ENCODE measurements around the gene MRGPRX2.

MRGPRX2 gene

GRCh38 chr11:19101796-19102520 lies 41.4 kb upstream of the MRGPRX2 start:
- TF ChIP-seq FOXP2 (optimal IDR thresholded peaks at IDR 0.05; ENCODE audit: borderline replicate concordance, extremely low read depth, extremely low read length, insufficient read depth) (no peak), SIN3A (IDR thresholded peaks at IDR 0.05; ENCODE audit: borderline replicate concordance, insufficient read depth, low read length) (no peak), POLR2AphosphoS5 (IDR thresholded peaks at IDR 0.05; ENCODE audit: low read depth, low read length) (no peak), TAF1 (IDR thresholded peaks at IDR 0.05; ENCODE audit: borderline replicate concordance, insufficient read depth, low read length) (no peak), REST (IDR thresholded peaks at IDR 0.05; ENCODE audit: insufficient read depth in 1 of 2, low read depth in 2 of 2, low read length in 2 of 2) (no peak)

- TF ChIP-seq REST (IDR thresholded peaks at IDR 0.05; ENCODE audit: insufficient read depth in 1 of 2, low read depth in 2 of 2, low read length in 2 of 2) (no peak), FOXP2 (optimal IDR thresholded peaks at IDR 0.05; ENCODE audit: borderline replicate concordance, extremely low read depth, extremely low read length, insufficient read depth) (no peak), SIN3A (IDR thresholded peaks at IDR 0.05; ENCODE audit: borderline replicate concordance, insufficient read depth, low read length) (no peak), TAF1 (IDR thresholded peaks at IDR 0.05; ENCODE audit: borderline replicate concordance, insufficient read depth, low read length) (no peak), POLR2AphosphoS5 (IDR thresholded peaks at IDR 0.05; ENCODE audit: low read depth, low read length) (no peak)
Measured at GRCh38 chr11:19100885-19101284, 40.4 kb upstream of the MRGPRX2 start.

GRCh38 chr11:19099093-19099492 lies 38.6 kb upstream of the MRGPRX2 start:
- TF ChIP-seq REST (IDR thresholded peaks at IDR 0.05; ENCODE audit: insufficient read depth in 1 of 2, low read depth in 2 of 2, low read length in 2 of 2) (no peak), FOXP2 (optimal IDR thresholded peaks at IDR 0.05; ENCODE audit: borderline replicate concordance, extremely low read depth, extremely low read length, insufficient read depth) (no peak), SIN3A (IDR thresholded peaks at IDR 0.05; ENCODE audit: borderline replicate concordance, insufficient read depth, low read length) (no peak), TAF1 (IDR thresholded peaks at IDR 0.05; ENCODE audit: borderline replicate concordance, insufficient read depth, low read length) (no peak), POLR2AphosphoS5 (IDR thresholded peaks at IDR 0.05; ENCODE audit: low read depth, low read length) (no peak)

- TF ChIP-seq POLR2AphosphoS5 (IDR thresholded peaks at IDR 0.05; ENCODE audit: low read depth, low read length) = no peak
- no peak for TF ChIP-seq TAF1 (IDR thresholded peaks at IDR 0.05; ENCODE audit: borderline replicate concordance, insufficient read depth, low read length)
- no peak for TF ChIP-seq SIN3A (IDR thresholded peaks at IDR 0.05; ENCODE audit: borderline replicate concordance, insufficient read depth, low read length)
Measured at GRCh38 chr11:19094859-19095258, 34.3 kb upstream of the MRGPRX2 start.

- TF ChIP-seq REST (IDR thresholded peaks at IDR 0.05; ENCODE audit: insufficient read depth in 1 of 2, low read depth in 2 of 2, low read length in 2 of 2) (no peak), FOXP2 (optimal IDR thresholded peaks at IDR 0.05; ENCODE audit: borderline replicate concordance, extremely low read depth, extremely low read length, insufficient read depth) (no peak), TAF1 (IDR thresholded peaks at IDR 0.05; ENCODE audit: borderline replicate concordance, insufficient read depth, low read length) (no peak), SIN3A (IDR thresholded peaks at IDR 0.05; ENCODE audit: borderline replicate concordance, insufficient read depth, low read length) (no peak), POLR2AphosphoS5 (IDR thresholded peaks at IDR 0.05; ENCODE audit: low read depth, low read length) (no peak)
Measured at GRCh38 chr11:19093976-19094375, 33.5 kb upstream of the MRGPRX2 start.

Data from PFSK-1 (cell line).